Endothelial cell of umbilical vein (primary cell): ENCODE measurements around the gene COL1A1. TPM values are rescaled to one million over a fixed set of nuclear protein-coding genes. Genes with fewer than 3 reads are reported as not detected.
A peak's percentile ranks its signal among the peaks of the same experiment; 100 is the strongest.

Experiments used
- BruUV-seq: library from RNA; stranded (reverse); fragments of 400-500 nt; replicated peaks from 2 replicates; lab custom pipeline; 2021; lab: Mats Ljungman, UMichigan
- CTCF ChIA-PET: fragments of 300-600, 350-600 bp; sonication (Branson Sonifier 250); formaldehyde crosslinking; loops from one replicate; lab custom pipeline; 2021; ENCODE audit warnings: antibody characterized with exemption, inconsistent platforms; lab: Charles Lee
- POLR2A ChIA-PET: fragments of 300-600, 350-600 bp; sonication (Branson Sonifier 250); formaldehyde crosslinking; loops from one replicate; lab custom pipeline; 2021; ENCODE audit warnings: antibody characterized with exemption, inconsistent platforms; lab: Charles Lee
- DNase-seq: peaks from one replicate; pipeline ENCODE4 v3.0.0-alpha.2; 2011; ENCODE audit warnings: low read depth, low spot score
- FAIRE-seq: peaks from 2 replicates; lab custom pipeline; 2011; peaks lifted over from hg19 to GRCh38; lab: Jason Lieb, UNC
- H2AFZ ChIP-seq: 2 replicates; pipeline ENCODE4 v1.6.0; 2012; ENCODE audit warnings: low read depth, low read length, control low read depth, inconsistent platforms
- H3K27ac ChIP-seq: 2 replicates; pipeline ENCODE4 v1.5.1; 2011; ENCODE audit warnings: low read depth, mild to moderate bottlenecking, control low read depth, low read length, moderate library complexity; ENCODE audit not compliant: insufficient read depth
- H3K27me3 ChIP-seq, 2 experiments: 2 replicates each; pipeline versions ENCODE4 v1.6.0 to v1.6.1; 2011; ENCODE audit warnings: low read length in 2 of 2, mixed read lengths in 1 of 2; ENCODE audit not compliant: control insufficient read depth in 2 of 2, insufficient read depth in 2 of 2
- H3K36me3 ChIP-seq, 2 experiments: 2 replicates in 1 of 2; 3 replicates in 1 of 2; pipeline ENCODE4 v1.5.1; 2011; ENCODE audit warnings: low read length in 2 of 2, mild to moderate bottlenecking in 1 of 2, moderate library complexity in 1 of 2; ENCODE audit not compliant: control insufficient read depth in 2 of 2, insufficient read depth in 2 of 2; ENCODE audit errors: extremely low read depth in 1 of 2
- H3K4me1 ChIP-seq: 3 replicates; pipeline ENCODE4 v1.5.1; 2011; ENCODE audit warnings: mild to moderate bottlenecking, low read length; ENCODE audit not compliant: control insufficient read depth, insufficient read depth; ENCODE audit errors: extremely low read depth
- H3K4me2 ChIP-seq: 2 replicates; pipeline ENCODE4 v1.6.1; 2011; ENCODE audit warnings: low read length, control low read depth, mixed read lengths; ENCODE audit not compliant: insufficient read depth
- H3K4me3 ChIP-seq, 3 experiments: fragments of 200-600 bp in 1 of 3; sonication (generic), shearing (Covaris generic) in 1 of 3; replicated peaks in 1 of 3; 2 replicates each; pipeline ENCODE4 v1.5.1; 2011 to 2016; ENCODE audit warnings: control low read depth in 3 of 3, low read length in 3 of 3, mild to moderate bottlenecking in 2 of 3, inconsistent platforms in 1 of 3, low read depth in 1 of 3, moderate library complexity in 1 of 3; ENCODE audit not compliant: insufficient read depth in 1 of 3
- H3K79me2 ChIP-seq: 2 replicates; pipeline ENCODE4 v1.6.0; 2012; ENCODE audit warnings: low read length, inconsistent platforms; ENCODE audit not compliant: control insufficient read depth, insufficient read depth
- H3K9ac ChIP-seq: replicated peaks from 2 replicates; pipeline ENCODE3; 2011; ENCODE audit warnings: low read length, control low read depth; ENCODE audit not compliant: insufficient read depth; ENCODE audit errors: extremely low read depth
- H3K9me1 ChIP-seq: replicated peaks from 3 replicates; pipeline ENCODE4 v1.6.0; 2011; ENCODE audit warnings: mild to moderate bottlenecking, low read length; ENCODE audit not compliant: control insufficient read depth, insufficient read depth; ENCODE audit errors: extremely low read depth
- H3K9me3 ChIP-seq: replicated peaks from 2 replicates; pipeline ENCODE4 v1.5.1; 2012; ENCODE audit warnings: low read length, inconsistent platforms; ENCODE audit not compliant: control insufficient read depth, insufficient read depth
- H4K20me1 ChIP-seq: replicated peaks from 2 replicates; pipeline ENCODE3; 2011; ENCODE audit warnings: mild to moderate bottlenecking, low read length; ENCODE audit not compliant: control insufficient read depth, insufficient read depth; ENCODE audit errors: extremely low read depth
- EZH2 ChIP-seq: IDR thresholded peaks from 2 replicates; pipeline ENCODE4 v1.6.1; 2012; ENCODE audit warnings: borderline replicate concordance, low read depth, mild to moderate bottlenecking, moderate library complexity, low read length, inconsistent platforms; ENCODE audit not compliant: severe bottlenecking
- FOS ChIP-seq: IDR thresholded peaks from 2 replicates; pipeline ENCODE4 v1.6.1; 2011; ENCODE audit warnings: mild to moderate bottlenecking, low read length, moderate library complexity, borderline replicate concordance; ENCODE audit not compliant: insufficient read depth
- GATA2 ChIP-seq: IDR thresholded peaks from 2 replicates; pipeline ENCODE4 v1.7.0; 2011; ENCODE audit warnings: low read depth, mild to moderate bottlenecking, moderate library complexity, mixed read lengths, low read length; ENCODE audit not compliant: insufficient read length, insufficient read depth
- JUN ChIP-seq: IDR thresholded peaks from 2 replicates; pipeline ENCODE4 v1.6.1; 2011; ENCODE audit warnings: borderline replicate concordance, low read depth; ENCODE audit not compliant: insufficient read length, insufficient read depth
- MYC ChIP-seq: IDR thresholded peaks from one replicate; pipeline ENCODE4 v1.6.1; 2011; ENCODE audit warnings: mild to moderate bottlenecking, low read depth, low read length
- POLR2A ChIP-seq: IDR thresholded peaks from 2 replicates; pipeline ENCODE4 v1.6.1; 2012; ENCODE audit warnings: low read depth, mild to moderate bottlenecking, control low read depth, low read length
- POLR2AphosphoS5 ChIP-seq: IDR thresholded peaks from 2 replicates; pipeline ENCODE4 v1.6.1; 2012; ENCODE audit warnings: low read depth, mild to moderate bottlenecking, control low read depth, low read length, moderate library complexity; ENCODE audit not compliant: insufficient read depth
- dilution Hi-C: fragments of 300-500 bp; cut with MboI; formaldehyde crosslinking; loops from one replicate; pipeline ENCODE4 v1.15.0; 2019; ENCODE audit warnings: low sequenced_read_pairs; ENCODE audit not compliant: extremely low pct_ligation_motif_present
- intact Hi-C: fragments of 100-400 bp; cut with micrococcal nuclease; formaldehyde crosslinking; loops from one replicate; pipeline ENCODE4 v1.10.0; 2022
- polyA plus RNA-seq, 4 experiments: library from polyadenylated mRNA; depleted of rRNA in 3 of 4; stranded (reverse) in 3 of 4; unstranded in 1 of 4; fragments of >200 nt; gene quantifications; 2 replicates each; pipeline versions ENCODE4 v1.2.1 to v1.2.3, GENCODE V29; 2011 to 2012; ENCODE audit warnings: missing spikeins in 1 of 4
- total RNA-seq: library from RNA; stranded (reverse); gene quantifications from 2 replicates; pipeline ENCODE4 v1.2.3, GENCODE V29; 2021
- TF ChIP-seq, protein P1 (sequence below): IDR thresholded peaks from 2 replicates; pipeline ENCODE4 v1.6.1; 2011; ENCODE audit not compliant: insufficient read depth, insufficient read length
- TF ChIP-seq, protein P2 (sequence below), 2 donors: IDR thresholded peaks; 1 replicate in 1 of 2; 2 replicates in 1 of 2; pipeline ENCODE4 v1.5.1; 2011; ENCODE audit warnings: low read length in 2 of 2, mild to moderate bottlenecking in 2 of 2, moderate library complexity in 2 of 2, control low read depth in 1 of 2, inconsistent platforms in 1 of 2, low read depth in 1 of 2; ENCODE audit not compliant: insufficient read depth in 1 of 2; ENCODE audit errors: extremely low read depth in 1 of 2

Gene COL1A1
- total and polyA plus RNA-seq, 2 donors (not counting 3 experiments of a cell fraction or from before 2014, with no cell fraction given): 0.07 TPM

DNA sequence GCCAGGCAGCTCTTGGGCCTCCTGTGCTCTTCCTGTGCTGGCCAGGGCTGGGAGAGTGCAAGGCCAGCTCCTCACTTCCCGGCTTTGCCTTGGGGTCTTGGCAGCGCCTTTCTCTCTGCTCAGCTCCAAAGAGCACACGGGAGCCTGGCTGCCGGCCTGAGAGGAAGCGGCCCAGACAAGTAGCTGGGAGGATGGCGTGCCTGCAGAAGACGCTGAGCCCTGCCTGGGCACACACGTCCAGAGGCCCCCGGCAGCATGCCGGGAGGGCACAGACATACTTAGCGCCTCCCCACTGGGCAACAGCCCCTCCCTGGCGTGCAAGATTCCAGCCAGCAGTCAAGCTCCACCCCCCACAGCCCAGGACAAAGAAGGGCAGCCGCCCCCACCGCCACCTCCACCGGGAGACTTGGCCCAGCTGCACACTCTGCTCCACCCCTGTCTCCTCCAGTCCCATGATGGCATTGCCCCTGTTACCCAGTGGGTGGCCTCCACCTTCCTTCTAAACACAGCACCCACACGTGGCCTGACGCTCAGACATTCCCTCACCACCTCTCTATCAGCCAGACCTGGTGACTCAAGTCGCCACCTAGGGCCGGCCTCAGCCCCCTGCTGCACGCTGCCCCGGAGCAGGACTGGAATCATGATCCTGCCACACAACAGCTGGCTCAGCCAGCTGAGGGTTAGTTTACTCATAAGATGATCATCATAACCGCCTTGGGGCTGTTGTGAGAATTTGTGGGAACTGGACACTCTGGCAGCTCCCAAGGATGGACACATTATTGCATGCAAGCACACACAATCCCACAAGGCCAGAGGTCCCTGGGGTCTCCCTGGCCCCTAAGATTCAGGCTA lies 23.2 kb downstream of the COL1A1 start:
- Histone ChIP-seq H3K4me1 (peaks cover 16% of the 10 kb centered on the region), H3K79me2 (no peaks in the 10 kb centered on the region), H2AFZ (peak overlapping the region; percentile 36), H3K4me2 (peak overlapping the region; percentile 2), H3K36me3 (no peaks in the 10 kb centered on the region), H3K9me3 (no peaks in the 10 kb centered on the region), H3K27me3 (no peaks in the 10 kb centered on the region), H3K4me3 (no peak overlapping the region), H4K20me1 (no peaks in the 10 kb centered on the region), H3K27ac (peak overlapping the region; percentile 73), H3K9ac (peak overlapping the region; percentile 57), H3K9me1 (no peaks in the 10 kb centered on the region)
- peak; percentile 88 for FAIRE-seq
- TF ChIP-seq EZH2 (no peak), JUN (no peak), POLR2A (peak; percentile 71), GATA2 (no peak), POLR2AphosphoS5 (peak; percentile 52), MYC (no peak), FOS (no peak)
- TF ChIP-seq, protein P1, sequence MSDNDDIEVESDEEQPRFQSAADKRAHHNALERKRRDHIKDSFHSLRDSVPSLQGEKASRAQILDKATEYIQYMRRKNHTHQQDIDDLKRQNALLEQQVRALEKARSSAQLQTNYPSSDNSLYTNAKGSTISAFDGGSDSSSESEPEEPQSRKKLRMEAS: peak; percentile 47
- TF ChIP-seq, protein P2, sequence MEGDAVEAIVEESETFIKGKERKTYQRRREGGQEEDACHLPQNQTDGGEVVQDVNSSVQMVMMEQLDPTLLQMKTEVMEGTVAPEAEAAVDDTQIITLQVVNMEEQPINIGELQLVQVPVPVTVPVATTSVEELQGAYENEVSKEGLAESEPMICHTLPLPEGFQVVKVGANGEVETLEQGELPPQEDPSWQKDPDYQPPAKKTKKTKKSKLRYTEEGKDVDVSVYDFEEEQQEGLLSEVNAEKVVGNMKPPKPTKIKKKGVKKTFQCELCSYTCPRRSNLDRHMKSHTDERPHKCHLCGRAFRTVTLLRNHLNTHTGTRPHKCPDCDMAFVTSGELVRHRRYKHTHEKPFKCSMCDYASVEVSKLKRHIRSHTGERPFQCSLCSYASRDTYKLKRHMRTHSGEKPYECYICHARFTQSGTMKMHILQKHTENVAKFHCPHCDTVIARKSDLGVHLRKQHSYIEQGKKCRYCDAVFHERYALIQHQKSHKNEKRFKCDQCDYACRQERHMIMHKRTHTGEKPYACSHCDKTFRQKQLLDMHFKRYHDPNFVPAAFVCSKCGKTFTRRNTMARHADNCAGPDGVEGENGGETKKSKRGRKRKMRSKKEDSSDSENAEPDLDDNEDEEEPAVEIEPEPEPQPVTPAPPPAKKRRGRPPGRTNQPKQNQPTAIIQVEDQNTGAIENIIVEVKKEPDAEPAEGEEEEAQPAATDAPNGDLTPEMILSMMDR (IDR thresholded peaks at IDR 0.05; ENCODE audit: extremely low read depth in 1 of 2, insufficient read depth in 1 of 2, low read depth in 1 of 2, low read length in 2 of 2): peak; percentile 54 to 72
- DNase-seq: peak; percentile 84
- POLR2A ChIA-PET: interaction anchor here (1.6 kb wide), 1 partner anchor 26 kb away, joined by 3 read pairs; no protein-coding TSS in a partner anchor
- CTCF ChIA-PET: interaction anchor here (0.6 to 3.5 kb wide), 23 partner anchors 9 to 323 kb away, joined by 3 to 75 read pairs (median 5); partner anchors contain the start of genes COL1A1, SGCA and TMEM92
- BruUV-seq: no TSS peak
- dilution Hi-C loops: no loop called here
- intact Hi-C loops: loop anchor here (2.0 kb wide), 1 partner anchor 15 kb away; no protein-coding TSS in a partner anchor
